Peyer's patch (tissue), 4 donors: ENCODE results near the gene SOCS7. TPM values are rescaled to one million over a fixed set of nuclear protein-coding genes. Genes with fewer than 3 reads are reported as not detected.

Source experiments
- DNase-seq, 3 donors: peaks; one replicate each; pipeline ENCODE4 v3.0.0-alpha.2; 2017 to 2019
- H3K27ac ChIP-seq, 4 donors: fragments of 200-600 bp; sonication (generic); one replicate each; pipeline ENCODE4 v1.5.1; 2016 to 2019
- H3K27me3 ChIP-seq, 2 donors: fragments of 200-600 bp; sonication (generic); one replicate each; pipeline ENCODE4 v1.5.1; 2019
- H3K36me3 ChIP-seq, 3 donors: fragments of 200-600 bp; sonication (generic); one replicate each; pipeline ENCODE4 v1.5.1; 2016 to 2019
- H3K4me1 ChIP-seq, 4 donors: fragments of 200-600 bp; sonication (generic); one replicate each; pipeline ENCODE4 v1.5.1; 2016 to 2019
- H3K4me3 ChIP-seq, 4 donors: fragments of 200-600 bp; sonication (generic); 1 replicate in 3 of 4; 2 replicates in 1 of 4; pipeline ENCODE4 v1.5.1; 2016 to 2019; ENCODE audit warnings: mild to moderate bottlenecking in 1 of 4
- H3K9me3 ChIP-seq, 4 donors: fragments of 200-600 bp; sonication (generic); one replicate each; pipeline ENCODE4 v1.5.1; 2016 to 2019; ENCODE audit warnings: mild to moderate bottlenecking in 1 of 4
- POLR2A ChIP-seq, 2 donors: fragments of 450-650 bp; IDR thresholded peaks; one replicate each; pipeline ENCODE4 v1.5.1; 2017; ENCODE audit warnings: antibody characterized with exemption in 2 of 2, mild to moderate bottlenecking in 2 of 2, moderate library complexity in 2 of 2
- total RNA-seq, 4 donors: library from RNA; depleted of rRNA; stranded (reverse); fragments of >200 nt; gene quantifications; one replicate each; pipeline ENCODE4 v1.1.0, GENCODE V29; 2016
- TF ChIP-seq, protein P1 (sequence below), 6 experiments: fragments of 450-650 bp in 4 of 6; fragments of 200-600 bp in 2 of 6; sonication (generic) in 1 of 6; IDR thresholded peaks; one replicate each; pipeline ENCODE4 v1.5.1; 2017 to 2019; ENCODE audit warnings: antibody characterized with exemption in 6 of 6, mild to moderate bottlenecking in 3 of 6, moderate library complexity in 1 of 6

SOCS7 gene
- total RNA-seq, 4 donors from 2014 or later = 14.2 to 24.5 (median 16.1) TPM

DNA sequence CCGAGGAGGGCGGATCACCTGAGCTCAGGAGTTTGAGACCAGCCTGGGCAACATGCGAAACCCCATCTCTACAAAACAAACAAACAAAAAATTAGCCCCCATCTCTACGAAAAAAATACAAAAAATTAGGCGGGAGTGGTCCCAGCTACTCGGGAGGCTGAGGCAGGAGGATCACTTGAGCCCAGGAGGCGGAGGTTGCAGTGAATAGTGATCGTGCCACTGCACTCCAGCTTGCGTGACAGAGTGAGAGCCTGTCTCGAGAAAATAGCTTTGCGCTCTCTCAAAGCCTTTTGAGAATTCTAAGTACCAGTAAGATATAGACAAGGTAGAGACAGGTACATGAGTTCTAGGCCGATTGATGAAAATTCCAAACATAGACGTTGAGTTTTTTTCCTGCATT is 2.0 kb downstream of the SOCS7 start:
- peak overlapping the region in 1 of 4 donors; percentile 92 for H3K4me3 ChIP-seq
- H3K4me1 ChIP-seq = peaks cover 0 to 32% (median 0%) of the 10 kb centered on the region in 4 donors
- H3K27ac ChIP-seq = no peak overlapping the region
- TF ChIP-seq POLR2A (IDR thresholded peaks at IDR 0.05) = no peak
- TF ChIP-seq, protein P1, sequence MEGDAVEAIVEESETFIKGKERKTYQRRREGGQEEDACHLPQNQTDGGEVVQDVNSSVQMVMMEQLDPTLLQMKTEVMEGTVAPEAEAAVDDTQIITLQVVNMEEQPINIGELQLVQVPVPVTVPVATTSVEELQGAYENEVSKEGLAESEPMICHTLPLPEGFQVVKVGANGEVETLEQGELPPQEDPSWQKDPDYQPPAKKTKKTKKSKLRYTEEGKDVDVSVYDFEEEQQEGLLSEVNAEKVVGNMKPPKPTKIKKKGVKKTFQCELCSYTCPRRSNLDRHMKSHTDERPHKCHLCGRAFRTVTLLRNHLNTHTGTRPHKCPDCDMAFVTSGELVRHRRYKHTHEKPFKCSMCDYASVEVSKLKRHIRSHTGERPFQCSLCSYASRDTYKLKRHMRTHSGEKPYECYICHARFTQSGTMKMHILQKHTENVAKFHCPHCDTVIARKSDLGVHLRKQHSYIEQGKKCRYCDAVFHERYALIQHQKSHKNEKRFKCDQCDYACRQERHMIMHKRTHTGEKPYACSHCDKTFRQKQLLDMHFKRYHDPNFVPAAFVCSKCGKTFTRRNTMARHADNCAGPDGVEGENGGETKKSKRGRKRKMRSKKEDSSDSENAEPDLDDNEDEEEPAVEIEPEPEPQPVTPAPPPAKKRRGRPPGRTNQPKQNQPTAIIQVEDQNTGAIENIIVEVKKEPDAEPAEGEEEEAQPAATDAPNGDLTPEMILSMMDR (IDR thresholded peaks at IDR 0.05) = no peak
- no peaks in the 10 kb centered on the region for H3K9me3 ChIP-seq
- H3K27me3 ChIP-seq = no peaks in the 10 kb centered on the region
- H3K36me3 ChIP-seq = no peaks in the 10 kb centered on the region
- DNase-seq = no peak

DNA sequence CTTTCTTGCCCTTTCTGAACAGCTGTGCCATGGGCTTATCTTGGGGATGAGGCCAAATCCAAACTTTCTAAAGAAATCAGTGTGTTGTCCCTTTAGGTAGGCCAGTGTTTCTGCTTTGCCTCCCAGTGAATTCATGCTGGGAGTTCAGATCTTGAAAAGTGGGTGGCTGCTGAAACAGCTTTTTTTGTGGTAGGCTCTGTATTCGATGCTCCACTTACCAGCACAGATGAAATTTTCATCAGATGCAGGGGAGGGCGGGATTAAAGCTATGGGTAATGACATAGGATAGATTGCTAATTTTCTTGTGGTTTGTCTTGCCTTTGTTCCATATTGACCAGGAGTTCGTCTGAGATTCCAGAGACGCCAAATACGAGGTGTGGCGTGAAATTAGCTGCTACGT is 2.8 kb downstream of the SOCS7 start:
- H3K4me3 ChIP-seq = no peak overlapping the region
- no peak for TF ChIP-seq POLR2A (IDR thresholded peaks at IDR 0.05)
- TF ChIP-seq, protein P1 (IDR thresholded peaks at IDR 0.05) = no peak
- no peaks in the 10 kb centered on the region for H3K27me3 ChIP-seq
- DNase-seq = no peak
- H3K4me1 ChIP-seq = peaks cover 0 to 32% (median 0%) of the 10 kb centered on the region in 4 donors
- H3K36me3 ChIP-seq = no peaks in the 10 kb centered on the region
- H3K9me3 ChIP-seq = no peaks in the 10 kb centered on the region
- no peak overlapping the region for H3K27ac ChIP-seq

DNA sequence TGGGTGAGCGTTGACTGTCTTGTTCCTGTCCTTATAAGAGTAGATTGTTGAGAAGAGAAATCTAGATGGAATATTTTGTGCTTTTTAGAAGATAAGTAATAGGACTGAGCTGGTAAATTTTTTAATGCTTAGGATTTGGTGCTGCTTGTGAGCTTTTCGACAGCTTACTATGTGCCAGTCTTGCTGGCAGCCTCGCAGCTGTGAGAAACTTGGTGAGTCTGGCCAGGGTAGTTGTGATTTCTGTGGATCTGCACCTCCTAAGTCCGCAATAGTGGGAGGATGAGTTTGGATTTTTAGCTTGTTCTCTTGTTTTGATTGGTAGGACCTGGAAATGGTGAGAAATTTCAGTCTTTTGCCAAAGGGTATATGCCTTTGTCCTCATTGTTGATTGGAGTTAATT is 3.6 kb downstream of the SOCS7 start:
- no peaks in the 10 kb centered on the region for H3K36me3 ChIP-seq
- H3K27ac ChIP-seq = no peak overlapping the region
- H3K27me3 ChIP-seq = no peaks in the 10 kb centered on the region
- no peak for TF ChIP-seq POLR2A (IDR thresholded peaks at IDR 0.05)
- no peaks in the 10 kb centered on the region for H3K9me3 ChIP-seq
- H3K4me1 ChIP-seq = peaks cover 0 to 32% (median 0%) of the 10 kb centered on the region in 4 donors
- DNase-seq = no peak
- no peak overlapping the region for H3K4me3 ChIP-seq

DNA sequence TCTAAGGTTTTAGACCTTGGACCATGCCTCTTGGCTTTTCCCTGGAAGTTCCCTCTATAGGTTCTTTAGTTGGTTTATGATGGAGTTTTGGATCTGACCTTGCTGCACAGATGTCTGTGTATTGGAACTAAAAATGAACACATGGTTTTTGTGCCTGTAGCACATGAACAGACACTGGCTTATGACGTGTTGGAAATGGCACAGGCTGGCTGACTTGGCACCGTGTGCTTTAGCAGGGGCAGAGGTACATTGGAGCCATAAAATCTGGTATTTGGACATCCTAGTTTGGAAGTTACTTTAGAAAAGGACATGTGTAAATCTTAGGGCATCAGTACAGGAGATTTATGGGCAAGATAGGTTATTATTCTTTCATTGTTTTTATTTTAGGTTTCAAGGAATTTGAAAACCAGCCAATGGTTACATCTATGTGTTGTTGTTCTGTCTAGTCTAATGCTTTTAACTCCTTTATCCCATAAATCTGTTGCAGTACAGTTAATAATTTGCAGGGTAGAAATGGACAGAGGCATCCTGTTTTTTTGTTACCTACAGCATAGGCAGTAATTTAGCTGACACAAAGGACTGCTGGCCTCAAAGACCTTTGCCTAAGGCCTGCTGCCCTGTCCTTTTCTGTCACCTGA is 6.0 kb downstream of the SOCS7 start:
- Histone ChIP-seq H3K9me3 (no peaks in the 10 kb centered on the region), H3K36me3 (no peaks in the 10 kb centered on the region), H3K4me1 (peaks cover 0 to 25% (median 0%) of the 10 kb centered on the region in 4 donors), H3K27ac (no peak overlapping the region), H3K4me3 (no peak overlapping the region), H3K27me3 (no peaks in the 10 kb centered on the region)
- DNase-seq = no peak
- TF ChIP-seq, protein P1 (IDR thresholded peaks at IDR 0.05) = no peak
- no peak for TF ChIP-seq POLR2A (IDR thresholded peaks at IDR 0.05)

DNA sequence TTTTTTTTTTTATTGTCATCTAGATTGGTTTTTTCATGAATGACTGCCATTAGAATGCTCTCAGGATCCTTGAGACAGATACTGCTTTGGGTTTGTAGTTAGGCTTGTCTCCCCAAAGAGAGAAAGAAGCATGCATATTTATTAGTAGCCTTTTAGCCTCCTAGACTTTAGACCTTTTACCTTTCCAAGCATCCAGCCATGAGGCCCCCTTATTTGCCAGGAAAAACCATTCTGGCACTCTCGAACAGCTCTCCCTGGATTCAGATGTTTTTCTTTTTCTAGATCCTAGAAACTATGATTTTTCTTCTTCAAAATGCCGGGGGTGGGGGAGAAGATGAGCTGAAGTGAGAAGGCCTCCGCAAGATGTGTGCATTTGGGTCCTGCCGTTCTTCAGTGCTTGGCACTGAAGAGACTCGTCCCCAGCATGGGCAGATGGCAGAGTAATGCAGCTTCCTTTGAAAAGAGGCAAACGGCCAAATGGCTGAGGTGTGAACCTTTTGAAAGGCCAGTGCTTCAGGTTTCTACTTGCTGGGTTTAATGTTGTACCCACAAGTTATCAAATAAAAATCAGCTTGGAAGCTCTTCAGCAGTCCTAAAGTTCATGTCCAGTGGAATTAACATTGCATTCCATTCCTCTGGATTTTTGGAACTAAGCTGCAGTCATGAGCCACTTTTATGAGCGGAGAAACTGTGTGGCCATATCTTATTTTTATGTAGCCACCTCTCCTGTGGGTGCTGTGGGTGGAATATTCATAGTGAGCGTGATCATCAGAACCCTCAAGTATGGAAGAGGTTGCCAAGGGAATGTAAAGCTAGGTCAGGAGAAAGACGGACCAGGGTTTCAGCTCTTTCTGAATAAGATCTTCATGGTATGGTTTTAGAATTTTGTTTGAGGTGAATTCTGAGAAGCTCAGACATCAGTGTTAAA is 7.2 kb downstream of the SOCS7 start:
- Histone ChIP-seq H3K27me3 (no peaks in the 10 kb centered on the region), H3K4me1 (peaks cover 0 to 15% (median 0%) of the 10 kb centered on the region in 4 donors), H3K4me3 (no peak overlapping the region), H3K9me3 (no peaks in the 10 kb centered on the region), H3K27ac (no peak overlapping the region), H3K36me3 (peaks cover 0 to 4% (median 0%) of the 10 kb centered on the region in 3 donors)
- DNase-seq = no peak
- no peak for TF ChIP-seq POLR2A (IDR thresholded peaks at IDR 0.05)
- TF ChIP-seq, protein P1 (IDR thresholded peaks at IDR 0.05) = no peak
